MG63 (cell line): ENCODE results near the gene DLEU7. TPM values are rescaled to one million over a fixed set of nuclear protein-coding genes. Genes with fewer than 3 reads are reported as not detected.

Experiments used
- DNase-seq: peaks from one replicate; pipeline ENCODE4 v3.0.0-alpha.2; 2020
- H3K27me3 ChIP-seq: fragments of 250-450 bp; sonication (Bioruptor Pico); 2 replicates; pipeline ENCODE4 v1.5.1; 2020; ENCODE audit warnings: mild to moderate bottlenecking, moderate library complexity
- H3K36me3 ChIP-seq: fragments of 250-450 bp; sonication (Bioruptor Pico); 2 replicates; pipeline ENCODE4 v1.5.1; 2020; ENCODE audit warnings: mild to moderate bottlenecking, moderate library complexity
- H3K4me3 ChIP-seq: fragments of 250-450 bp; sonication (Bioruptor Pico); 2 replicates; pipeline ENCODE4 v1.5.1; 2020; ENCODE audit warnings: mild to moderate bottlenecking, moderate library complexity
- H3K9me3 ChIP-seq: fragments of 250-450 bp; sonication (Bioruptor Pico); 2 replicates; pipeline ENCODE4 v1.5.1; 2020; ENCODE audit warnings: mild to moderate bottlenecking, moderate library complexity
- total RNA-seq: library from RNA; depleted of rRNA; stranded (reverse); fragments of >200 nt; shearing (Covaris generic); gene quantifications from 2 replicates; pipeline ENCODE4 v1.2.3, GENCODE V29; 2014; ENCODE audit warnings: low replicate concordance

The DLEU7 gene
- total RNA-seq, 1 experiment from 2014 or later = not detected

DNA sequence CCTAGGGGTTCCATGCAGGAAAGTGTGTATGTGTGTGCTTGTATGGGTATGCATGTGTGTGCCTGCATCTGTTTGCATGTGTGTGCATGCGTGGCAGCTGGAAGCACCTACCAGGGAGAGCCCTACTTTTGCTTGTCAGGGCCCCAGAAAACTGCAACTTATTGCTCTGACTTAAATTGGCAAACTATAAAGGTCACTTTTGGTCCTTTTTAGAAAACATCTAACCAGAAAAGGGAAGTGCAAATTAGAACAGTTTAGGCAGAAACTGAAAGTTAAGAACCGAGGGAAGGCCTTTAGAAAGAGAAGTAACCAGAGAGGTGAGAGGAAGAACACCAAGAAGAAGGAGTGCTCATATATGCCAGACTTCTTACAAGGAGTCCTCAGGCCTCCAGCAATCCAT is 32.5 kb downstream of the DLEU7 start:
- Histone ChIP-seq H3K27me3 (no peaks in the 10 kb centered on the region), H3K36me3 (no peaks in the 10 kb centered on the region), H3K9me3 (no peaks in the 10 kb centered on the region), H3K4me3 (no peak overlapping the region)
- no peak for DNase-seq

DNA sequence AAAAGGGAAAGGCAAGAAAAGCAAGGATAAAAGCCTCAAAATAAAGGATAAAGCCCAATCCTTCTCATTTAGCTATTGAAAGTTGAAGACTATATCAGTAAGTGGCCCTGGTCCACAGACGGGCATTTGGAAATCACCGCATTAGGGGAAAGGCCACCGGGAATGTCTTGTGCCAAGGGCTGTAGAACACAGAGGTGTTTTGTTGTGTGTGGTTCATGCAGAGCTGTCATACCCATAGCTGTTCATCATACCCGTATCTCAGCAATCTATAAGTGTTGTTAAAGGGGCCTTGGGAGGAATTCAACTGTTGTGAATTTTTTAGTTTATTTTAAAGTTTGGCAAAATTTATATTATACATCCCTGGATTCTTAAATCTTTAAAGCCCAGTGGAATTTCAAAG is 33.0 kb downstream of the DLEU7 start:
- no peaks in the 10 kb centered on the region for H3K9me3 ChIP-seq
- no peak for DNase-seq
- H3K27me3 ChIP-seq = no peaks in the 10 kb centered on the region
- no peaks in the 10 kb centered on the region for H3K36me3 ChIP-seq
- H3K4me3 ChIP-seq = no peak overlapping the region

DNA sequence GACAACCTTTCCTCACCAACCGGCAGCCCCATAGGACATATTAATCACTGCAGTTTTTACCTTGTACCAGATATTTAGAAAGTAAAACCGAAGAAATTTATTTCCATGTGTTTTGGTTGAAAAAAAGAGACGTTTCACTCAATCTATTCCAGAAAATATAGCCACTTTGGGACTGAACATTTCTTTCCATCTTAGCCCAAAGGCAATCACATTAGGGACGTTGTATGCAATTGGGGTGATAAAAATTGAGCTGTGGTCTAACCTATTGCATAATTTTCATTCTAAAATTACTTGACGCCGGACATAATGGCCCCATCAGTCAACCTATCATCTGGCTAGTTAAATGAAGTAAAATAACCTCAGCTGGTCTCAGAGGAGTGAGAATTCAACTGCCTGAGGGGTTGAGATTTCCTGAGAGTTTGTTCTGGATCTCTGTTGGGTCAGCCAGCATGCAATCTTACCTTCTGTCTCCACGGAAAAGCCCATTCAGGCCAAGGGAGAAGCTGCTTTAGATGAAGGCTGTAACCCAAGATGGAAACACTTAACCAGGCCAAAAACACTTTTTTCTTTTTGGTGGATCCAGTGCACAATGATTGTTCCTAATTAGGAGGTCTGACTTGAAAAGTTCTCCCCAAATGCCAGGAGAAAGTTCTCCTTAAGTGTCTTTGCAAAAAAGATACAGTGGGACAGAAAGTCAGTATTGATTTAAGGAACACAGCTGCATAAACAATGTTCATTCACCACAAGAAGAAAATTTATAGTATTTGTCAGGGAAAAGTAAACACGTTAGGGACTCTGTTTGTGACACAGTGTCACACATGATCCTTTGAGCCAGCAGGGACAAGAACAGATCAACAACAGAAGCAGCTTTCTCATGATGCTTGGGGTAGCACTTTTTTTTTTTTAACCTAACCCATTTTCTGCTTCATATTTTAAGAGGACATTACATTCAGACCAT is 34.1 kb downstream of the DLEU7 start:
- Histone ChIP-seq H3K36me3 (no peaks in the 10 kb centered on the region), H3K27me3 (no peaks in the 10 kb centered on the region), H3K4me3 (no peak overlapping the region), H3K9me3 (0 out of 2 replicates have a peak, but pooled peaks cover 4% of the 10 kb centered on the region)
- DNase-seq = no peak

DNA sequence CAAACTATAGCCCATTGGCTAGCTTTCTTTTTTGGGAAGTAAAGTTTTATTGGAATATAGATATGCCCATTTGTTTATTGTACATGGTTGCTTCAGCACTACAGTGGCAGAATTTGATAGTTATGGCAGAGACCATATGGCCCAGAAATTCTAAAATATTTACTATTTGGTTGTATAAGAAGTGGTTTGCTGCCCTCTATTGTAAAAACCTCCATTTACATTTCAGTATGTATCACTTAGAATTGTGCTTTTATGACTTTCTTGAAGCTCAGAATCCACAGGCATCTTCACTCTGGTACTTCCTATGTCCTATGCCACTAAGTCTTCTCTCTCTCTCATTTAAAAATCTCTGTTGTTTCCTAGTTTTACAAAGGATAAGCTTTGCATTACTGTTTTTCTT is 37.7 kb downstream of the DLEU7 start:
- Histone ChIP-seq H3K4me3 (no peak overlapping the region), H3K36me3 (no peaks in the 10 kb centered on the region), H3K9me3 (0 out of 2 replicates have a peak, but pooled peaks cover 4% of the 10 kb centered on the region), H3K27me3 (no peaks in the 10 kb centered on the region)
- DNase-seq = no peak

DNA sequence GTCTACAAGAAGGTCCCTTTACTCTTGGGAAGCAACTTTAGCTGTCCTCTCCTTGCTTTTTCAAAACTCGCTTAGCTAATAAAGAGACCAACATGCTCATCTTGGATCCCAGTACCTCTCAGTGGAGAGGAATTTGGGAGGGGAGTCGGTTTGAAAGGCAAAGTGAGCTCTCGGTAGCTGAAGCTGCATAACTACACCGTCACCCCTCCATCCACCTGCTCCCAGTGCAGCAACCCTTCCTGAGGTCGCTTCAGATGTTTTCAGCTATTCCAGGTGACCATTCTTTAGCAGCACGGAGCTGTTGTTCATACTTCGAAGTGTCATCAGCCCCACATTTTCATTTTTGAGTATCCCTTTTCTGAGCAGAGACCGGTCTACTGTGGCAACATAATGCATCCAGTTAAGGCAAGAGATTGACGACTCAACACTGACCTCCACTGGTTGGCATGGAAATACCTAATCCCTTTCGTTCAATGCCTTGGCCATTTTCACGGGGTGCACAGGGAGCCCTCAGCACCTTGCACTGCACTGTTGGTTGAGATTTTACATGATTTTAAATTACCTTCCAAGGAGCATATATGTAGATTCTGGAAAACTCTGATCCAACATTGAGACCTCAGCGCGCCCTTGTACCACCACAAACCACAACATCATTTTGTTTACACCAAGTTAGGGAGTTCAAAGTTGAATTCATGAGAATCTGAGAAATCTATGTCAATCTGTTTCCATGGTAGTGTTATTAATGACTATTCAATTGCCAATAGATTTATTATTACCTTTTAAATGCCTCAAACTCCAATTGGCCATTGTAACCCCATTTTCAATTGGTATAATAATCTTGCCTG is 42.2 kb downstream of the DLEU7 start:
- Histone ChIP-seq H3K27me3 (no peaks in the 10 kb centered on the region), H3K4me3 (no peak overlapping the region), H3K36me3 (no peaks in the 10 kb centered on the region), H3K9me3 (0 out of 2 replicates have a peak, but pooled peaks cover 4% of the 10 kb centered on the region)
- peak; percentile 23 for DNase-seq

DNA sequence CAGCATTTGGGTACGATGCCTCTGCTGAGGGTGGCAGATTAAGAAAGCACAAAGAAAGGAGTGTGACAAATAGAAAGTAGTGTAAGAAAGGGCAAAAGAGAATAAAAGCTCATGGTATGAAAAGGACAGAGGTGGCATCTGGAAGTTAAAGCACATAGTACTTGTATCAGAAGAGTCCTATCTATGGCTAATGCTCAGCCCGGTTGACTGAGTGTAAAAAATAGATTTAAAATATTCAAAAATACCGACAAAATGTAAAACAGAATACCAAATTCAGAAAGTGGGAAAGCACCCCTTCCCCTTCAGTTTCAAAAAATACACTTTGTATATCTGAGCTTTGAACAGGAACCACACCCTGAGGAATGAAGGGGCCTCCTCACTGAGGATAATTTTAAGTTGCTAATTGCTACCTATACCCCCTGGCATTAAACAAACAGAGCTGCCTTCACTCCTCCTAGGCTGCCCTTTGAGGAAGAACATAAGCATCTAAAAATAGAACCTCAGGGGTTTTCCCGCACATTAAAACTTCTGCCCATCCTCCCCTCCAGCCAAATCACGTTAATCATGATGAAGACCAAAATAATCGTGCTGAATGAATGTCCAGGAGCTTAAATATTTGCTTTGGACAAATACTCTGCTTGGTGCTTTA is 43.3 kb downstream of the DLEU7 start:
- H3K27me3 ChIP-seq = no peaks in the 10 kb centered on the region
- 0 out of 2 replicates have a peak, but pooled peaks cover 4% of the 10 kb centered on the region for H3K9me3 ChIP-seq
- H3K36me3 ChIP-seq = no peaks in the 10 kb centered on the region
- DNase-seq = no peak
- no peak overlapping the region for H3K4me3 ChIP-seq

DNA sequence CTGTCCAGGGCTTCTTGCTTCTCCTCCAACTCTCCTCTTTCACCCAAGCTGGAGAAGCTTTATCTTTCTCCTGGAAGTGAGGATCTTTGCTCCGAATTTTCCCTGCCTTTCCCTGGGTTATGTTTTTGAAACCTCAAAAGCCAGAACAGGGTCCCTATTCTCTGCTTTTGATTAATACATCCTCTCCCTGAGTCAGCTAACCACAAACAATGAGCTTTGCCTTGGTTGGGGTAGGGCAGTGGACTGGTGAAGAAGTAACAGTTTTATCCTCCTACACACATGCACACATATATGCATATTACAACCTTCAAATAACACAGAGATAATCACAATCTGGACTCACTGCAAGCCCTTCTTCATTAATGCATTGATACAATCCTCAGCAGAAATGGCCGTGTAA is 44.6 kb downstream of the DLEU7 start:
- no peak overlapping the region for H3K4me3 ChIP-seq
- DNase-seq = no peak
- no peaks in the 10 kb centered on the region for H3K9me3 ChIP-seq
- no peaks in the 10 kb centered on the region for H3K36me3 ChIP-seq
- no peaks in the 10 kb centered on the region for H3K27me3 ChIP-seq

DNA sequence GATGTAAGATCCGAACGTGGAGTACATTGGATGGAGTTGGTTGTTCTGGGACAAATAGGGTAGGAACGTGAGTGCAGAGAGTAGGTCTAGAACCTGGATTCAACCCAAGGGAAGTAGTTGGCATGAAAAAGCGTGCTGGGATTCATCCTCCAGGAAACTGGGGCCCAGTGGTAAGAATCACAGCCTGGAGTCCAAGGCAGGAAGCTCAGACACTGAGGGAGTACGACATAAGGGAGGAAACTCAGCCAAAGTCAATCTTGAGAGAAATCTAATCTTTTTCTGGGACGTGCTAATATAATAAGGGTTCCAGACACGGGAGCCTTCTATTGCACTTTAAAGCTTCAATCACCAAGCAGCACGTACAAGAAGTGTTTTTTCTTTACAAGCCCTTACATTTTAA is 46.4 kb downstream of the DLEU7 start:
- Histone ChIP-seq H3K36me3 (no peaks in the 10 kb centered on the region), H3K4me3 (no peak overlapping the region), H3K27me3 (no peaks in the 10 kb centered on the region), H3K9me3 (no peaks in the 10 kb centered on the region)
- peak; percentile 18 for DNase-seq

DNA sequence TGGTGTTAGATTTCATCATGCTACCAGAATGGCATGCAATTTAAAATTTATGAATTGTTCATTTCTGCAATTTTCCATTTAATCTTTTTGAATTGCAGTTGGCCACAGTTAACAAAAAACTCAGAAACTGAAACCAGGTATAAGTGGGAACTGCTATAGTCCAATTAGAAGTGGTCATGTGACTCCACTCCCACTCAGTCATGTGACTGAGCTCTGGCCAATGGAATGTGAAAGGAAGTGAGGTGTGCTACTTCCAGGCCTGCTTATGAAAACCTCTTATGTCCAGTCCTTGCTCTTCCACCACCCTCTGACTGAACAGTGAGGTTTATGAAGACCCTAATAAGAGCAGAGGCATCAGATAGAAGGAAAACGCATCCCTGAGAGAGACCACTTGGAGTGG is 47.0 kb downstream of the DLEU7 start:
- Histone ChIP-seq H3K9me3 (no peaks in the 10 kb centered on the region), H3K36me3 (no peaks in the 10 kb centered on the region), H3K4me3 (no peak overlapping the region), H3K27me3 (no peaks in the 10 kb centered on the region)
- no peak for DNase-seq

DNA sequence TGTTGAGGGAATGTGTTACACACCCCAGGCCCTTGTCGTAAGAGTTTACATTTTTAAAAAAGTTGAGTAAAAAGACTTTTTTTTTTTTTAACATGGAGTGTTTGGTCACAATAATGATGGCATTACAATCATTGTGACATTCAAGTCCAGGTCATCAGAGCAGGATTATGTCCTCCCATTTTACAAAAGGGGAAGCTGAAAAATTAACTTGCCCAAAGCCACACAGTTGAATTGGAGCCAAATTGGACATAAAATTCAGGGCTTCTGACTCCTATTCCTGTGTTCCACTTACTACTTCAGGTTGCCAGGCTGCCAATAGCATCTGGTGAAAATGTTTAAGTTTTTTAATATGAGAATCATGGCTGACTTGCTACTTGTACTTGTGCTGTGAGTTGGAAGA is 49.3 kb downstream of the DLEU7 start:
- no peaks in the 10 kb centered on the region for H3K9me3 ChIP-seq
- no peak for DNase-seq
- no peak overlapping the region for H3K4me3 ChIP-seq
- H3K36me3 ChIP-seq = no peaks in the 10 kb centered on the region
- no peaks in the 10 kb centered on the region for H3K27me3 ChIP-seq

DNA sequence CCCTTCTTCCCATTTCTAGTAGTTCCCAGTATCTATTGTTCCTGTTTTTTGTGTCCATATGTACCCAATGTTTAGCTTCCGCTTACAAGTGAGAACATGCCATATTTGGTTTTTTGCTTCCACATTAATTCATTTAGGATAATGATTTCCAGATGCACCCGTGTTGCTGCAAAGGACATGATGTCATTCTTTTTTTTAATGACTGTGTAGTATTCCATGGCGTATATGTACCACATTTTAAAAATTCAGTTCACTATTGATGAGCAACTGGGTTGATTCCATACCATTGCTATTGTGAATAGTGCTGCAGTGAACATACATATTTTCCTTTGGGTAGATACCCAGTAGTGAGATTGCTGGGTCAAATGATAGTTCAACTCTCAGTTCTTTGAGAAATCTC is 50.5 kb downstream of the DLEU7 start:
- no peak for DNase-seq
- no peaks in the 10 kb centered on the region for H3K9me3 ChIP-seq
- H3K4me3 ChIP-seq = no peak overlapping the region
- H3K36me3 ChIP-seq = no peaks in the 10 kb centered on the region
- H3K27me3 ChIP-seq = no peaks in the 10 kb centered on the region

DNA sequence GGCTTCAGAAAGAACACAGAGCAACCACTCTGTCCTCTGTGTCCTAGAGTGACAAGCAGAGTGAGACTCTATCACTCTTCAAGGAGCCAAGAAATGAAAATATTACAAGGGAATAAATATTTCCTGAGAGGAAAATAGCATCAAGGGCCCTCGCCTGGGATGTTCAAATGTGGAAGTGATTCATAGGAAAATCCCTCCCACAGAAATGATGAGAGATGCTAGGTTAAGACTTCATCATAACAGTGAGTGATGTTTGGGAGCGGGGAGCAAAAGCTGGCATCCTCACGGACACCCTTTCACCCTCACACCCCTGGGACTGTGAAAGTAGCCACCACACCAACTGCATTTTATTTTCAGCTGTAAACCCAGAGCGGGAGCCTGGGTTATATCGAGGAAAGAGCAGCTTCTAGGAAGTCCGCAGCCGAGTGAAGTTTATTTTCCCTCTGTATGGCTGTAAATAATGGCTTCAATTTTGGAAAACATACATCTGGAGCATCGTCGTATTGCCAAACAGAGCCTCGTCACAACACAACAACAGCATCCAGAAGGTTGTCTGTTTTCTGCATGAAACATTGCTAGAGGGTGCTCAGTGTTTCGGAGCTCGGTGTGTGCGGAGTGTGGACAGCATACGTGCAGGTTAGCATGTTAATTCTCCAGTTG is 54.8 kb downstream of the DLEU7 start:
- DNase-seq = no peak
- H3K36me3 ChIP-seq = no peaks in the 10 kb centered on the region
- H3K4me3 ChIP-seq = no peak overlapping the region
- H3K9me3 ChIP-seq = no peaks in the 10 kb centered on the region
- no peaks in the 10 kb centered on the region for H3K27me3 ChIP-seq

DNA sequence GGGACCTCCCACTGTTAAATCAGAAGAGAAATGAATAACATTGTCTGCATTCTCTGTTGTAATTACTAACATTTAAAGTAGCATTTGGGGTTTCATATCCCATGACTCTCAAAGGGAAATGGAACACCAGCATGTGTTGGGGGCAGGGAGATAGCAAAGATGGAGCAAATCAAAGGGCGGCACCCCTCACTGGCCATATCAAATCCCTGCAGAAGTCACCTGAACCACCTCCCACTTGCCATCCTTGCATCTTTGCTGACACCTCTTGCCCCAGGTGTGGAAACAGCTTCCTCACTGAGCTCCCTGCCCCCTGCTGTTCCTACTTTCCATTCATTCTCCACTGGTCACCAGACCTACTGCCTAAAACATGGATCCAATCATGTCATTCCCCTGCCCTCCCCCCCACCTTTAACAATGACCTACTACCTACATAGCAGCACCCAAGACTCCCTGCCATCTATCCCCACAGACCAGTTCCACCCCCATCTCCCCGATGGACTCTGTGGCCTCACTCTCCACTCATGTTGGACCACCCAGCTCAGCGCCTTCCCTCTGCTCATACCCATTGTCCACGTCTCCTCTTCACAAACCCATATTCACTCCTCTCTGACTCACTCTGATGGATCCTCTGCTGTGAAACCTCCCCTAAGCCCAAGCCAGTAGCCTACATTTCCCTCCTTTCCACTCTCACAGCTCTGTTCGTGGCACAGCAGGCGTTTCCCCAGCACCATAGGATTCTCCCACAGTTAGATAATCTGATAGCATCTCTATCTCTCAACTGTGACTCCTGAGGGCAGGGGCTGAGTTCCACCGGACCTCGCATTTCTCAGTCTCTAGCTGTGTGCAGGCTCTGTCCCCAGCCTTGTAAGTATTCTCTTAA is 55.9 kb downstream of the DLEU7 start:
- DNase-seq = no peak
- H3K36me3 ChIP-seq = no peaks in the 10 kb centered on the region
- H3K4me3 ChIP-seq = no peak overlapping the region
- no peaks in the 10 kb centered on the region for H3K27me3 ChIP-seq
- H3K9me3 ChIP-seq = no peaks in the 10 kb centered on the region

DNA sequence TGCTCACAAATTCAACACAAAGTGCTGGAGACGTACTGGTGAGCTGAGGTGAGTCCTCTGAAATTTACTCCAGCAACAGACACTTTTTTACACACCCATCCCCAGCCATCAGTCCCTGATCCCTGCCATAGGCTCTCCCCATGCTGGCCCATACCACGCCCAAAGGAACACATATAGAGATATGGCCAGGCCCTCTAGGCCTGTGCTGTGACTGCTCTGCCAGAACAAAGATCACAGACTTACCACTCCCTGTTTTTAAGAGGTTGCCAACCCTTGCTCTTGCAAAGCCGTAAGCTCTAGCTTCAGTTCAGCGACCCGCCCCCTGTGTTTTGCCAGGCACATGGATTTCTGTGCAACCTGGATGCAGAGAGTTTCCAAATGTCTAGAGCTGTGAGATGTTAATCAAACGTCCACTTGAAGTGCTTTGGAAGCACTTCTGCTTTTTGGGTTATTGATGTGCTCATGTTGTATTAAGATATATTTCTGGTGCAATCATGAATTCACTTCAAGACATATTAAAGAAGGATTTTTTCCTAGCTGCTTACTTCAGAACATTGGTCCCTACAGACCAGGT is 59.7 kb downstream of the DLEU7 start:
- Histone ChIP-seq H3K36me3 (no peaks in the 10 kb centered on the region), H3K27me3 (no peaks in the 10 kb centered on the region), H3K4me3 (no peak overlapping the region), H3K9me3 (no peaks in the 10 kb centered on the region)
- DNase-seq = no peak

DNA sequence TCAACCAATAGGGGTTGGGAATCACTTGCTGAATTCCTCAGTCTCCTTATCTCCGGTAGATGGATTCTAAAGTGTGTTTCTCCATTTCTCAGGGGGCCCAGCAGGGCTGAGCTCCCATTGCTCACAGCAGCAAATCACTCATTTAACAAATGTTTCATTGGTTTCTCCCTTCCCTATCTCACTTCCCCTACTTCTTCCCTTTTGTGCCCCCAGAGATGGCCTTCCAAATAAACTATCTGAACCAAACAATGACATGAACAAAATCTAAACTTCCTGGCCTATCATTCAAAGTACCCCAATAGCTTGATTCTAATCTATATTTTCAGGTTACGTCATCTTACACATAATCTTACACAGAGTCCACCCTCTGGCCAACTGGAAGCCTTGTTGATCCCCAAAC is 60.4 kb downstream of the DLEU7 start:
- Histone ChIP-seq H3K36me3 (no peaks in the 10 kb centered on the region), H3K4me3 (no peak overlapping the region), H3K9me3 (no peaks in the 10 kb centered on the region), H3K27me3 (no peaks in the 10 kb centered on the region)
- no peak for DNase-seq
